WERI-Rb-1 (cell line): Measurements from ENCODE around the gene NGFR.

ENCODE experiments used
- DNase-seq: peaks from one replicate; pipeline ENCODE4 v3.0.0-alpha.2; 2020
- H3K27ac ChIP-seq: fragments of 250-450 bp; sonication (Bioruptor Pico); 2 replicates; pipeline ENCODE4 v1.5.1; 2020; ENCODE audit warnings: mild to moderate bottlenecking, moderate library complexity
- H3K27me3 ChIP-seq: fragments of 250-450 bp; sonication (Bioruptor Pico); 2 replicates; pipeline ENCODE4 v1.5.1; 2021; ENCODE audit warnings: mild to moderate bottlenecking, low read depth, moderate library complexity; ENCODE audit not compliant: insufficient read depth, severe bottlenecking
- H3K36me3 ChIP-seq: fragments of 250-450 bp; sonication (Bioruptor Pico); 2 replicates; pipeline ENCODE4 v1.5.1; 2020; ENCODE audit warnings: mild to moderate bottlenecking, moderate library complexity
- H3K4me3 ChIP-seq: 2 replicates; pipeline ENCODE4 v1.5.1; 2011; ENCODE audit warnings: low read depth, mild to moderate bottlenecking, control low read depth, low read length
- H3K9me3 ChIP-seq: fragments of 250-450 bp; sonication (Bioruptor Pico); 2 replicates; pipeline ENCODE4 v1.5.1; 2021; ENCODE audit warnings: mild to moderate bottlenecking, moderate library complexity; ENCODE audit not compliant: severe bottlenecking
- TF ChIP-seq, protein P1 (sequence below): IDR thresholded peaks from 2 replicates; pipeline ENCODE4 v1.5.1; 2011; ENCODE audit warnings: low read depth, mild to moderate bottlenecking, control low read depth, inconsistent platforms, low read length

Gene NGFR

DNA sequence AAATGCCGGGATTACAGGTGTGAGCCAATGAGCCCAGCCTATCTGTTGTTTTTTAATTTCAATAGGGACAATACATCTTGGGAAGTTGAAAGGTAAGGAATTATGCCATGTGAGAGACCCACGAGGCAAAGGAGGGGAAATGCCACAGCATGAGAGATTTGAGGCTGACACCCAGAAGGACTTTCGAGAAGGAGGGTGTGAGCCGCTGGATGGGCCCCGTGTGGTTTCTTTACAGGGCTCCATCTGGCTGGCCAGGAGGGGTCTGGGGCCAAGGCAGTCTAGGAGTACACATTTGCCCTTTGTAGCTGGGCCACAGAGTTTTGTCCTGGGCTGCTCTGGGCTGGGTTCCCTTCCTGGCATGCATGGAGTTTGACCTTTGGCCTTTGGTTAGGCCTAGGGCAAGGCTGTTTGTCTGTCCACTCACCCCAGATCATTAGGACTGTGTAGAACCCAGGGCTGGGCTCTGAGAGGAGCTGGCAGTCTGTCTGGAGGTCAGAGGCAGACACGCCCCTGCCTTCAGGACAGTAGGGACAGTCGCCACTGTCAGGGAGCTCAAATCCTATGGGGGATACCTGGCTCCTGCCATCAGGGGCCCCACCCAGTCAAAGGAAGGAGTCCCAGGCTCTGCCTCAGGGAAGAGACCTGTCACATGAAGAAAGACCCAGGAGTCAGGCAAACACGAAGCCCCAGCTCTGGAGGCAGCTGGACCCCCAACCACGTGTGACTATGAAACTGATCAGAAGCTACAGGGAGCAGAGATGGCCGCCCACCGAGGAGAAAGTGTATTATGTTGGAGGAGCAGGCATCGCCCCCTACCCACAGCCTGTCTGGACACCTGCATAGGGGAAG, 56.4 kb downstream of the NGFR start:
- TF ChIP-seq, protein P1, sequence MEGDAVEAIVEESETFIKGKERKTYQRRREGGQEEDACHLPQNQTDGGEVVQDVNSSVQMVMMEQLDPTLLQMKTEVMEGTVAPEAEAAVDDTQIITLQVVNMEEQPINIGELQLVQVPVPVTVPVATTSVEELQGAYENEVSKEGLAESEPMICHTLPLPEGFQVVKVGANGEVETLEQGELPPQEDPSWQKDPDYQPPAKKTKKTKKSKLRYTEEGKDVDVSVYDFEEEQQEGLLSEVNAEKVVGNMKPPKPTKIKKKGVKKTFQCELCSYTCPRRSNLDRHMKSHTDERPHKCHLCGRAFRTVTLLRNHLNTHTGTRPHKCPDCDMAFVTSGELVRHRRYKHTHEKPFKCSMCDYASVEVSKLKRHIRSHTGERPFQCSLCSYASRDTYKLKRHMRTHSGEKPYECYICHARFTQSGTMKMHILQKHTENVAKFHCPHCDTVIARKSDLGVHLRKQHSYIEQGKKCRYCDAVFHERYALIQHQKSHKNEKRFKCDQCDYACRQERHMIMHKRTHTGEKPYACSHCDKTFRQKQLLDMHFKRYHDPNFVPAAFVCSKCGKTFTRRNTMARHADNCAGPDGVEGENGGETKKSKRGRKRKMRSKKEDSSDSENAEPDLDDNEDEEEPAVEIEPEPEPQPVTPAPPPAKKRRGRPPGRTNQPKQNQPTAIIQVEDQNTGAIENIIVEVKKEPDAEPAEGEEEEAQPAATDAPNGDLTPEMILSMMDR: no peak
- Histone ChIP-seq H3K36me3 (no peaks in the 10 kb centered on the region), H3K27ac (no peak overlapping the region), H3K9me3 (no peaks in the 10 kb centered on the region), H3K27me3 (no peaks in the 10 kb centered on the region), H3K4me3 (no peak overlapping the region)
- DNase-seq: no peak

DNA sequence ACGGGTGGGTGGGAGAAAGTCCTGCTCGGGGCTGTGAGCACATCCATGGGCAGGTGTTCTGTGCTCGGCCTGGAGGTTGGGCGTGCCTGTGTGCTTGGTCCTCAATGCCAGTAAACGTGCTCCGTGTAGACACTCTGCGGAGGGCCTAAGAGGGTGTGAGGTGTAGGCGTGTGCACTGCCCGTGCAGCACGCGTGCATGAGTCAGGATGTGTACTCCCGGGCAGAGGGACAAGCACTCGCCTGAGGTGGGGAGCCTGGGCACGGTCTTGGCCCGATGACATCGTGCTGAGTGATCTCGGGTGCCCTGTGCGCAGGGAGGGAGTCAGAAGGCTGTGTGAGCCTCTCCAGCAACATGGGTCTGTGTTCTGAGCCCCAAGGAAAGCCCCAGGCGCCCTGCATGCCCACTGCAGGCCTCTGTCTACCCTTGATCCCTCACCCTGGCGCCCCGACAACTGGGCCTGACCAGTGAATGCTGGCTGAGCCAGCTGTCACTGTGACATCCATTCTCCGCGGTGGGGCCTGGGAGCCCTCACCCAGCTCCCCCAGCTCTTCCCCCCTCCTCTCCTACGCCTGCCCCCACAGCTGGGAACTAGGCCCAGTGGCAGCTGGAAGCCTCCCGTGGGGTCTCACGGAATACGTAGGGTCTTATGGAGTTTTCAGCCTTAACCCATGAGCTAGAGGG, 57.1 kb downstream of the NGFR start:
- no peak overlapping the region for H3K27ac ChIP-seq
- H3K9me3 ChIP-seq: no peaks in the 10 kb centered on the region
- no peaks in the 10 kb centered on the region for H3K36me3 ChIP-seq
- no peak overlapping the region for H3K4me3 ChIP-seq
- DNase-seq: no peak
- no peaks in the 10 kb centered on the region for H3K27me3 ChIP-seq
- TF ChIP-seq, protein P1: no peak

DNA sequence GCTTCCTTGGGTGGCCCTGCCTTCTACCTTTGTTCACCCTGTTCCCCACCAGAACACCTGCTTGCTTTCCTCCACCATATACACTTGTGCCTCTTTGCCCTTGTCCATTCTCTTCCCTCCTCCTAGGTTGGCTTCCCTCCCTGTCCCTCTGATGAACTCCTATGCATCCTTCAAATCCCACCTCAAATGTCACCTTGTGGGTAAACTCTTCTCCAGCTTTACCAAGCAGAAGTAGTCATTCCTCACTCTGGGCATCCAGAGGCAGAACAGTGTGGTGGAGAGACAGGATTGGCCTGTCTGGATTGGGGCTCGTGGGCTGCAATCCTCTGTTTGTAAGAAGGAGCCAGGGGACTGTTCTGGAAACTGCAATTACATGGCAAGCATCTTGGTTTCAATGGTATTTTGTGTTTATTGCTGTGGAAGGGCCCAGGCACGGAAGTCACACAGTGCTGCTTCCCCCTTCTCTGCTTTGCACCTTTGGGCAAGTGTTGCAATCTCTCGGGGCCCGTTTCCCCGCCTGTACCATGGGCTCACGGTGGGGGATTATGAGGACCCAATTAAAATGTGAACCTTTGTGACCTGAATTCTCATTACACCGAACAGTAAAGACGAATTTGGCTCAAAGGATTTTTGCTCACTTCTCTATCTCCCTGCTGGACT, 58.7 kb downstream of the NGFR start:
- no peak for DNase-seq
- no peaks in the 10 kb centered on the region for H3K27me3 ChIP-seq
- H3K9me3 ChIP-seq: no peaks in the 10 kb centered on the region
- H3K36me3 ChIP-seq: no peaks in the 10 kb centered on the region
- H3K4me3 ChIP-seq: no peak overlapping the region
- no peak overlapping the region for H3K27ac ChIP-seq
- TF ChIP-seq, protein P1: no peak

DNA sequence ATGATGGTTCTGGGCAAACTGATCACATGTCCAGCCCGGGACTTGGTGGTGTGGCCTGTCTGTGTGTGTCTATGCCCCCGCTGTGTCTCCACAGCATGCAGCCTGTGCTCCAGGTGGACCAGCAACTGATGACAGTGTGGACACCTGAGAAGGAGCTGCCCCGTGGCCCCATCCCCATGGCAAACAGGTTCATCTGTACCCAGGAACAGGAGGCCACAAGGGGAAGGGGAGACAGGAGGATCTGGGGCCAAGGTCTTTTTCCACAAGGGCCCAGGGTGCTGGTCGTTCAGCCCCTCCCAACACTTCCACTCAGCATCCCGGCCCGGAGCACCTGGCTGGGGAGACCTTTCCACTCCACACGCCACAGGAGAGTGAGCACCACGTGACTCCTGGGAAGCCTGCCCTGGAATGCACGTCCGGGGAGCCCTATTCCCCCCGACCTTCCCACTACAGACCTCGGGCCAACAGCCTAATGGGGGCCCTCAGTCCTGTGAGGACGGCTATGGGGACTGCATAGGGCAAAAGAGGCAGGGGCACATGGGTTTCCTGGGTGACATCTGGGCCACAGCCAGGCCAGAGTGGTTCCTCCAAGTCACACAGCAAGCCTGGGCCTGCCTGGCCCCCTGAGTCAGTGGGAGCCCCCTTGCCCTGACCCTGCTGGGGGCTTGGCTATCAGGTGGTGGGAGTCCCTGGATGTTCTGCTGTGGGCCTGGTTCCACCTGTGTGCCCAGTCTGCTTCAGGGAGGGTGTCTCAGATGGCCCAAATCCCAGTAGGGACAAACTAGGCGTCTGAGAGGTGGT, 59.8 kb downstream of the NGFR start:
- TF ChIP-seq, protein P1: no peak
- Histone ChIP-seq H3K9me3 (no peaks in the 10 kb centered on the region), H3K27ac (no peak overlapping the region), H3K27me3 (no peaks in the 10 kb centered on the region), H3K4me3 (no peak overlapping the region), H3K36me3 (no peaks in the 10 kb centered on the region)
- no peak for DNase-seq

DNA sequence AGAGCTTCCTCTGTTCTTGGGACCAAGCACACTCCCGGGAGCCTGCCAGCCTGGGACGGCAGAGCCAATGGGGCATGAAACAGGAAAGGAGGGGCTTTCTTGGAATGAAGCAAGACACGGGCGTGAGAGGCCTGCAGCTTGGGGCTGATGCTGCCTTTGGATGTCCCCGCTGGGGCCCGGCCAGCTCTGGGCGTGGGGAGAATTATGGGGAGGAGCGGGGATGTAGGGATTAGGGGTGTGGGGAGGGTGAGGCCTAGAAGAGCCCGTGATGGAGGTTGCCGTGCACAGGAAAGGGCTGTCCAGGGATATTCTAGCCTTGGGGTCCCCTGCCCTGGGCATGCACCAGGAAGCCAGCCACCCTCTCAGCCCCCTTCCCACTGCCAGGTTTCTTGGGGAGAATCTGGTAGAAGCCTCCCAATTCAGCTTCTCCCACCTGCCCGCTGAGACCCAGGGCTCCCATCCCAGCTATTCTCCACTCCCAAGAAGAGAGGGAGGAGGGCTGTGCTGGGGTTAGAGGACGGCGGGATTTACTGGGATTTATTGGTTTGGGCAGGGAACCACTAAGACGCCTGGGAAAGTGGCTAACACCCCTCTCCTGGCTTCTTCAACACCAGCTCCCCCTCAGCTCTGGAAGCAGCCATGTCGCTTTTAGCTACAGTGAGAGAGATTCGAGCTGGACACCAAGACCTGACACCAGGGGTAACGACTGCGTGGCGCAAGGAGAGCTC, 60.6 kb downstream of the NGFR start:
- H3K27ac ChIP-seq: peak overlapping the region; percentile 20; the same call in 1 of the 2 replicates
- H3K36me3 ChIP-seq: no peaks in the 10 kb centered on the region
- H3K27me3 ChIP-seq: no peaks in the 10 kb centered on the region
- DNase-seq: no peak
- no peaks in the 10 kb centered on the region for H3K9me3 ChIP-seq
- TF ChIP-seq, protein P1: no peak
- H3K4me3 ChIP-seq: peak overlapping the region; percentile 21
